ENCODE data around the gene RPL10.

GRCh38 chrX:154366666-154367055 lies 31.5 kb upstream of the RPL10 start:
- TF ChIP-seq CTCF (IDR thresholded peaks at IDR 0.05), result no peak
- no peak for TF ChIP-seq POLR2A (IDR thresholded peaks at IDR 0.05)

Measured in heart left ventricle (tissue), 13 donors.